HG03103 (cell line): ENCODE results near the gene CACHD1.

ENCODE experiments used
- ATAC-seq: cut with Tn5 transposase; IDR thresholded peaks from one replicate; pipeline ENCODE4 v1.9.1; 2021; ENCODE audit warnings: low read depth; ENCODE audit not compliant: unreplicated experiment

Gene CACHD1

GRCh38 chr1:64472040-64472376, 2.1 kb downstream of the CACHD1 start:
- no peak for ATAC-seq

- no peak for ATAC-seq
Measured at GRCh38 chr1:64472805-64473204, 2.9 kb downstream of the CACHD1 start.

GRCh38 chr1:64473367-64473766, 3.4 kb downstream of the CACHD1 start:
- ATAC-seq: no peak

- ATAC-seq: no peak
Measured at GRCh38 chr1:64474133-64474532, 4.2 kb downstream of the CACHD1 start.

- no peak for ATAC-seq
Measured at GRCh38 chr1:64474665-64475439, 4.9 kb downstream of the CACHD1 start.

GRCh38 chr1:64476251-64476952, 6.5 kb downstream of the CACHD1 start:
- no peak for ATAC-seq

- ATAC-seq: no peak
Measured at GRCh38 chr1:64478594-64479470, 8.9 kb downstream of the CACHD1 start.

- ATAC-seq: no peak
Measured at GRCh38 chr1:64479874-64480273, 9.9 kb downstream of the CACHD1 start.

GRCh38 chr1:64480999-64481772, 11.3 kb downstream of the CACHD1 start:
- ATAC-seq: no peak

GRCh38 chr1:64482128-64482527, 12.2 kb downstream of the CACHD1 start:
- no peak for ATAC-seq

- no peak for ATAC-seq
Measured at GRCh38 chr1:64482720-64483119, 12.8 kb downstream of the CACHD1 start.

GRCh38 chr1:64483731-64484414, 13.9 kb downstream of the CACHD1 start:
- no peak for ATAC-seq

GRCh38 chr1:64484651-64485050, 14.7 kb downstream of the CACHD1 start:
- ATAC-seq: no peak

GRCh38 chr1:64486193-64486592, 16.3 kb downstream of the CACHD1 start:
- ATAC-seq: no peak

- ATAC-seq: no peak
Measured at GRCh38 chr1:64487061-64487460, 17.1 kb downstream of the CACHD1 start.

- no peak for ATAC-seq
Measured at GRCh38 chr1:64488862-64489261, 18.9 kb downstream of the CACHD1 start.

GRCh38 chr1:64489707-64490106, 19.8 kb downstream of the CACHD1 start:
- no peak for ATAC-seq

GRCh38 chr1:64490213-64490818, 20.4 kb downstream of the CACHD1 start:
- no peak for ATAC-seq

GRCh38 chr1:64492424-64492823, 22.5 kb downstream of the CACHD1 start:
- ATAC-seq: no peak

- no peak for ATAC-seq
Measured at GRCh38 chr1:64493831-64494230, 23.9 kb downstream of the CACHD1 start.
